IMR-90 (cell line): ENCODE results near the gene HES4. TPM values are rescaled to one million over a fixed set of nuclear protein-coding genes. Genes with fewer than 3 reads are reported as not detected.

ENCODE experiments used
- ATAC-seq: fragments of 200-7000 bp; cut with Tn5 transposase; 2 replicates; pipeline ENCODE4 v1.9.1; 2020; ENCODE audit warnings: low read depth, mild to moderate bottlenecking, moderate library complexity
- BruUV-seq: library from RNA; stranded (reverse); fragments of 400-500 nt; replicated peaks from 2 replicates; lab custom pipeline; 2021; lab: Mats Ljungman, UMichigan
- CTCF ChIA-PET: fragments of 300-600 bp; formaldehyde crosslinking; extraction: SDS; loops from one replicate; lab custom pipeline; 2021; ENCODE audit warnings: antibody characterized with exemption; lab: Yijun Ruan, JAX
- POLR2A ChIA-PET: fragments of 300-600 bp; sonication (Branson Sonifier 250); formaldehyde crosslinking; loops from one replicate; lab custom pipeline; 2022; ENCODE audit warnings: antibody characterized with exemption; ENCODE audit not compliant: unreplicated experiment; lab: Charles Lee
- DNase-seq: peaks from one replicate; pipeline ENCODE4 v3.0.0; 2013
- H2AFZ ChIP-seq: replicated peaks from 2 replicates; pipeline ENCODE3; 2013; ENCODE audit warnings: low read length, mild to moderate bottlenecking; ENCODE audit not compliant: poor library complexity
- H2AK5ac ChIP-seq: 2 replicates; pipeline ENCODE4 v1.6.1; 2013; ENCODE audit warnings: low read depth, low read length, inconsistent platforms
- H2AK9ac ChIP-seq: replicated peaks from 2 replicates; pipeline ENCODE3; 2013; ENCODE audit warnings: mild to moderate bottlenecking, low read depth, low read length, moderate library complexity; ENCODE audit not compliant: poor library complexity
- H2BK120ac ChIP-seq: 2 replicates; pipeline ENCODE4 v1.6.1; 2013; ENCODE audit warnings: low read depth, low read length, inconsistent platforms
- H2BK15ac ChIP-seq: 3 replicates; pipeline ENCODE4 v1.6.1; 2013; ENCODE audit warnings: low read depth, low read length, inconsistent platforms
- H2BK20ac ChIP-seq: 2 replicates; pipeline ENCODE4 v1.6.1; 2013; ENCODE audit warnings: low read depth, mild to moderate bottlenecking, inconsistent platforms, low read length, moderate library complexity
- H2BK5ac ChIP-seq: 2 replicates; pipeline ENCODE4 v1.6.1; 2013; ENCODE audit warnings: mild to moderate bottlenecking, low read depth, low read length, inconsistent platforms; ENCODE audit not compliant: poor library complexity, severe bottlenecking
- H3K14ac ChIP-seq: replicated peaks from 2 replicates; pipeline ENCODE4 v1.6.1; 2013; ENCODE audit warnings: low read depth, low read length, inconsistent platforms
- H3K18ac ChIP-seq: 2 replicates; pipeline ENCODE4 v1.6.1; 2013; ENCODE audit warnings: low read depth, low read length, control low read depth
- H3K23ac ChIP-seq: 2 replicates; pipeline ENCODE4 v1.6.1; 2013; ENCODE audit warnings: low read depth, low read length, inconsistent platforms
- H3K27ac ChIP-seq: 2 replicates; pipeline ENCODE4 v1.5.1; 2013; ENCODE audit warnings: mild to moderate bottlenecking, control low read depth, low read length; ENCODE audit not compliant: insufficient read depth
- H3K27me3 ChIP-seq: 2 replicates; pipeline ENCODE4 v1.6.1; 2013; ENCODE audit warnings: low read length; ENCODE audit not compliant: control insufficient read depth, insufficient read depth
- H3K36me3 ChIP-seq: 2 replicates; pipeline ENCODE4 v1.6.1; 2013; ENCODE audit warnings: low read length, mixed read lengths; ENCODE audit not compliant: control insufficient read depth, insufficient read depth
- H3K4ac ChIP-seq: 2 replicates; pipeline ENCODE4 v1.6.1; 2013; ENCODE audit warnings: low read depth, low read length, inconsistent platforms
- H3K4me1 ChIP-seq: 2 replicates; pipeline ENCODE4 v1.6.1; 2013; ENCODE audit warnings: low read length, mixed read lengths; ENCODE audit not compliant: control insufficient read depth, insufficient read depth
- H3K4me2 ChIP-seq: 2 replicates; pipeline ENCODE4 v1.6.1; 2013; ENCODE audit warnings: low read depth, mild to moderate bottlenecking, control low read depth, low read length, moderate library complexity
- H3K4me3 ChIP-seq: 2 replicates; pipeline ENCODE4 v1.5.1; 2013; ENCODE audit warnings: low read depth, mild to moderate bottlenecking, control low read depth, low read length, moderate library complexity; ENCODE audit not compliant: insufficient read depth
- H3K56ac ChIP-seq: 2 replicates; pipeline ENCODE4 v1.6.1; 2013; ENCODE audit warnings: low read length, inconsistent platforms; ENCODE audit not compliant: insufficient read depth; ENCODE audit errors: extremely low read depth
- H3K79me1 ChIP-seq, 2 experiments: 2 replicates each; pipeline ENCODE4 v1.6.1; 2013; ENCODE audit warnings: low read length in 2 of 2, inconsistent platforms in 1 of 2, low read depth in 1 of 2
- H3K9ac ChIP-seq: 2 replicates; pipeline ENCODE4 v1.6.1; 2013; ENCODE audit warnings: low read depth, low read length, control low read depth
- H3K9me1 ChIP-seq: 2 replicates; pipeline ENCODE4 v1.6.1; 2013; ENCODE audit warnings: low read length, inconsistent platforms; ENCODE audit not compliant: insufficient read depth
- H3K9me3 ChIP-seq: 2 replicates; pipeline ENCODE4 v1.6.1; 2013; ENCODE audit warnings: low read length; ENCODE audit not compliant: control insufficient read depth, insufficient read depth
- H4K20me1 ChIP-seq: 2 replicates; pipeline ENCODE4 v1.6.1; 2013; ENCODE audit warnings: low read length, inconsistent platforms; ENCODE audit not compliant: insufficient read depth
- H4K5ac ChIP-seq: 2 replicates; pipeline ENCODE4 v1.6.1; 2013; ENCODE audit warnings: mild to moderate bottlenecking, low read depth, low read length, control low read depth
- H4K8ac ChIP-seq, 2 experiments: 2 replicates each; pipeline ENCODE4 v1.6.1; 2013; ENCODE audit warnings: low read depth in 2 of 2, low read length in 2 of 2, control low read depth in 1 of 2, inconsistent platforms in 1 of 2
- H4K91ac ChIP-seq: 2 replicates; pipeline ENCODE4 v1.6.1; 2013; ENCODE audit warnings: low read depth, low read length, inconsistent platforms; ENCODE audit not compliant: insufficient read depth
- BHLHE40 ChIP-seq: fragments of 150-350 bp; IDR thresholded peaks from 2 replicates; pipeline ENCODE4 v1.6.1; 2016; ENCODE audit warnings: mild to moderate bottlenecking, low read depth, low read length
- CEBPB ChIP-seq: IDR thresholded peaks from 2 replicates; pipeline ENCODE4 v1.6.1; 2012; ENCODE audit warnings: low read depth, low read length, improper control_type of control experiment
- CHD1 ChIP-seq: IDR thresholded peaks from 2 replicates; pipeline ENCODE4 v1.6.1; 2012; ENCODE audit warnings: low read depth, low read length, improper control_type of control experiment
- ELK1 ChIP-seq: fragments of 150-350 bp; IDR thresholded peaks from 2 replicates; pipeline ENCODE4 v1.6.1; 2016; ENCODE audit warnings: low read depth, mild to moderate bottlenecking, low read length, moderate library complexity, borderline replicate concordance
- FOS ChIP-seq: fragments of 150-350 bp; IDR thresholded peaks from 2 replicates; pipeline ENCODE4 v1.6.1; 2016; ENCODE audit warnings: low read depth, low read length
- MAFK ChIP-seq: IDR thresholded peaks from 2 replicates; pipeline ENCODE4 v1.6.1; 2012; ENCODE audit warnings: low read depth, low read length, improper control_type of control experiment
- MAZ ChIP-seq: IDR thresholded peaks from 2 replicates; pipeline ENCODE4 v1.6.1; 2012; ENCODE audit warnings: low read depth, mild to moderate bottlenecking, low read length, improper control_type of control experiment, moderate library complexity, borderline replicate concordance
- MXI1 ChIP-seq: IDR thresholded peaks from 2 replicates; pipeline ENCODE4 v1.6.1; 2012; ENCODE audit warnings: low read depth, mild to moderate bottlenecking, low read length, moderate library complexity, borderline replicate concordance
- NFE2L2 ChIP-seq: fragments of 150-350 bp; IDR thresholded peaks from 2 replicates; pipeline ENCODE4 v1.6.1; 2016; ENCODE audit warnings: low read depth, mild to moderate bottlenecking, low read length
- POLR2A ChIP-seq: IDR thresholded peaks from 2 replicates; pipeline ENCODE4 v1.6.1; 2012; ENCODE audit warnings: mild to moderate bottlenecking, low read depth, low read length
- RAD21 ChIP-seq: IDR thresholded peaks from 2 replicates; pipeline ENCODE4 v1.6.1; 2012; ENCODE audit warnings: low read length, improper control_type of control experiment
- RFX5 ChIP-seq: IDR thresholded peaks from 2 replicates; pipeline ENCODE4 v1.8.0; 2012; ENCODE audit warnings: low read depth, mild to moderate bottlenecking, low read length, moderate library complexity
- SMC3 ChIP-seq: fragments of 150-350 bp; IDR thresholded peaks from 2 replicates; pipeline ENCODE4 v1.6.1; 2016; ENCODE audit warnings: low read depth, mild to moderate bottlenecking, antibody characterized with exemption, low read length, moderate library complexity
- USF2 ChIP-seq: fragments of 150-350 bp; IDR thresholded peaks from 2 replicates; pipeline ENCODE4 v1.6.1; 2017; ENCODE audit warnings: mild to moderate bottlenecking, antibody characterized with exemption, low read length, low read depth
- WGBS, 2 experiments: methylation state at CpG; one replicate each; pipeline versions ENCODE4 v1.1.5 to v1.1.7; 2013; ENCODE audit warnings: missing lambda C conversion rate in 2 of 2; ENCODE audit not compliant: insufficient read length in 1 of 2; ENCODE audit errors: extremely low coverage in 2 of 2; 5-methylcytosine and 5-hydroxymethylcytosine counted together
- dilution Hi-C: fragments of 300-500 bp; cut with HindIII; formaldehyde crosslinking; loops from one replicate; pipeline ENCODE4 v1.14.3; 2018; ENCODE audit warnings: low sequenced_read_pairs; ENCODE audit not compliant: unreplicated experiment
- in situ Hi-C: fragments of 300-500 bp; cut with MboI; formaldehyde crosslinking; loops from 3 replicates; pipeline ENCODE4 v1.14.3; 2019; ENCODE audit warnings: low sequenced_read_pairs, inconsistent platforms, mixed read lengths
- intact Hi-C: fragments of 100-400 bp; cut with micrococcal nuclease; formaldehyde crosslinking; loops from 2 replicates; pipeline ENCODE4 v1.10.0; 2022
- polyA plus RNA-seq, 3 experiments: library from polyadenylated mRNA; depleted of rRNA; stranded (reverse); fragments of >200 nt; gene quantifications; 2 replicates each; pipeline ENCODE4 v1.2.3, GENCODE V29; 2012; ENCODE audit warnings: low replicate concordance in 1 of 3
- total RNA-seq: library from RNA; depleted of rRNA; stranded (reverse); fragments of >200 nt; gene quantifications from 2 replicates; pipeline ENCODE4 v1.2.3, GENCODE V29; 2012

HES4 gene
- total and polyA plus RNA-seq, 2 of the 4 experiments (the other 2 are of a cell fraction) = 1.4 to 11.7 TPM

- ChIA-PET POLR2A (interaction anchor here (0.6 kb wide), 1 partner anchor 254 kb away, joined by 6 read pairs; the partner anchor contains the start of gene UBE2J2), CTCF (interaction anchor here (1.0 to 1.4 kb wide), 3 partner anchors 17 to 35 kb away, joined by 3 to 4 read pairs (median 4); no protein-coding TSS in a partner anchor)
- peaks cover 15% of the 10 kb centered on the region for H3K4me1 ChIP-seq
- in situ Hi-C loops = no loop called here
- intact Hi-C loops = no loop called here
- H3K36me3 ChIP-seq = peaks cover 15% of the 10 kb centered on the region
- H3K4me2 ChIP-seq = peak overlapping the region; percentile 24; the same call in 1 of the 2 replicates
- H3K56ac ChIP-seq = no peak overlapping the region
- peaks cover 2% of the 10 kb centered on the region; the same call in 1 of the 2 replicates for H3K9me1 ChIP-seq
- H3K18ac ChIP-seq = no peak overlapping the region; the same call in 1 of the 2 replicates
- H2BK15ac ChIP-seq = no peak overlapping the region
- H3K27ac ChIP-seq = peak overlapping the region; percentile 93
- H4K5ac ChIP-seq = no peak overlapping the region
- H3K14ac ChIP-seq = no peak overlapping the region; the same call in 1 of the 2 replicates
- BruUV-seq = no TSS peak
- peak overlapping the region; percentile 63 for H3K4me3 ChIP-seq
- peak; percentile 75 for DNase-seq
- H4K8ac ChIP-seq = peak overlapping the region in 1 of 2 experiments; percentile 84; a peak in 2 of 4 replicates
- peak overlapping the region; percentile 90 for H2AK9ac ChIP-seq
- H2AK5ac ChIP-seq = no peak overlapping the region; the same call in 1 of the 2 replicates
- no peaks in the 10 kb centered on the region for H3K9me3 ChIP-seq
- peaks cover 25% of the 10 kb centered on the region for H4K20me1 ChIP-seq
- H2BK120ac ChIP-seq = peak overlapping the region; percentile 48; the same call in 1 of the 2 replicates
- peak overlapping the region; percentile 92 for H2BK5ac ChIP-seq
- peaks cover 14 to 36% of the 10 kb centered on the region in 2 experiments; a peak in 3 of 4 replicates for H3K79me1 ChIP-seq
- H3K4ac ChIP-seq = no peak overlapping the region
- H2BK20ac ChIP-seq = no peak overlapping the region
- H3K23ac ChIP-seq = no peak overlapping the region; the same call in 1 of the 2 replicates
- WGBS, 2 experiments = 8% methylated on average over 29 of the region's 91 CpGs; no CpG with 5 or more reads in 1 of the 2 experiments
- peak; percentile 89 for ATAC-seq
- peak overlapping the region; percentile 12; the same call in 1 of the 2 replicates for H4K91ac ChIP-seq
- H3K9ac ChIP-seq = no peak overlapping the region; the same call in 1 of the 2 replicates
- dilution Hi-C loops = no loop called here
- no peaks in the 10 kb centered on the region for H3K27me3 ChIP-seq
- peak overlapping the region; percentile 97 for H2AFZ ChIP-seq
- TF ChIP-seq MAZ = peak; percentile 84; the same call in 1 of the 2 replicates
- no peak for TF ChIP-seq CEBPB
- TF ChIP-seq CHD1 = no peak
- TF ChIP-seq USF2 = no peak
- TF ChIP-seq FOS = no peak
- no peak for TF ChIP-seq RFX5
- TF ChIP-seq RAD21 = no peak
- no peak for TF ChIP-seq ELK1
- TF ChIP-seq MAFK = no peak
- TF ChIP-seq SMC3 = 0 out of 2 replicates have a peak, but pooled peaks have one; percentile 3
- no peak for TF ChIP-seq NFE2L2
- TF ChIP-seq MXI1 = peak; percentile 45; the same call in 1 of the 2 replicates
- no peak; the same call in 1 of the 2 replicates for TF ChIP-seq POLR2A
- TF ChIP-seq BHLHE40 = no peak
These were observed 19.5 kb upstream of the HES4 start for GRCh38 chr1:1019122-1019999.
